Retinal pigment epithelial cell (primary cell): ENCODE data around the gene GAREM1.
"Not testable (repeated sequence)": the region's sequence is repeated elsewhere in the genome, so short reads cannot be mapped to it uniquely, and the experiment has no call there.

Experiments used
- DNase-seq: peaks from one replicate; pipeline ENCODE4 v3.0.0-alpha.2; 2010; ENCODE audit warnings: low read depth
- H3K4me3 ChIP-seq: 2 replicates; pipeline ENCODE4 v1.5.1; 2011; ENCODE audit warnings: mild to moderate bottlenecking, low read length, control low read depth, moderate library complexity
- CTCF ChIP-seq: conservative IDR thresholded peaks from 2 replicates; pipeline ENCODE4 v1.5.1; 2011; ENCODE audit warnings: low read depth, low read length, control low read depth, inconsistent platforms

GAREM1 gene

GRCh38 chr18:32298171-32298667, 172.5 kb downstream of the GAREM1 start:
- no peak for DNase-seq
- no peak for TF ChIP-seq CTCF

GRCh38 chr18:32297579-32298170, 173.0 kb downstream of the GAREM1 start:
- no peak for DNase-seq
- no peak overlapping the region for H3K4me3 ChIP-seq
- no peak for TF ChIP-seq CTCF

More at GRCh38 chr18:32298171-32298667, 172.5 kb downstream of the GAREM1 start:
- no peak overlapping the region for H3K4me3 ChIP-seq

GRCh38 chr18:32296851-32297250, 173.8 kb downstream of the GAREM1 start:
- no peak for TF ChIP-seq CTCF
- H3K4me3 ChIP-seq, result no peak overlapping the region
- no peak for DNase-seq

- DNase-seq, result no peak
- TF ChIP-seq CTCF, result no peak
- no peak overlapping the region for H3K4me3 ChIP-seq
These were observed 175.1 kb downstream of the GAREM1 start for GRCh38 chr18:32295604-32296003.

- H3K4me3 ChIP-seq, result no peak overlapping the region
- no peak for TF ChIP-seq CTCF
- no peak for DNase-seq
These were observed 177.6 kb downstream of the GAREM1 start for GRCh38 chr18:32293107-32293506.

- not testable (repeated sequence) for H3K4me3 ChIP-seq, DNase-seq
These were observed 179.1 kb downstream of the GAREM1 start for GRCh38 chr18:32291623-32292022.

- H3K4me3 ChIP-seq, result no peak overlapping the region
- DNase-seq, result no peak
- no peak for TF ChIP-seq CTCF
These were observed 179.9 kb downstream of the GAREM1 start for GRCh38 chr18:32290810-32291209.
